CD14-positive monocyte (primary cell): Measurements from ENCODE around the gene SLU7. TPM values are rescaled to one million over a fixed set of nuclear protein-coding genes. Genes with fewer than 3 reads are reported as not detected.

Experiments
- DNase-seq, 3 donors: peaks; one replicate each; pipeline ENCODE4 v3.0.0-alpha.2; 2011 to 2022
- H2AFZ ChIP-seq: 2 replicates; pipeline ENCODE4 v1.6.0; 2012; ENCODE audit warnings: mild to moderate bottlenecking, low read depth, low read length, inconsistent platforms; ENCODE audit not compliant: insufficient read depth, poor library complexity, severe bottlenecking
- H3K27ac ChIP-seq, 2 donors: 1 replicate in 1 of 2; 2 replicates in 1 of 2; pipeline ENCODE4 v1.5.1; 2012 to 2013; ENCODE audit warnings: low read length in 2 of 2, control low read depth in 1 of 2, inconsistent platforms in 1 of 2, low read depth in 1 of 2, mild to moderate bottlenecking in 1 of 2
- H3K27me3 ChIP-seq, 2 donors: one replicate each; pipeline versions ENCODE4 v1.6.0 to v1.6.1; 2011 to 2013; ENCODE audit warnings: low read length in 2 of 2; ENCODE audit not compliant: control insufficient read depth in 2 of 2, insufficient read depth in 2 of 2
- H3K36me3 ChIP-seq, 2 donors: replicated peaks in 1 of 2; 1 replicate in 1 of 2; 2 replicates in 1 of 2; pipeline versions ENCODE4 v1.5.1 to v1.6.1; 2012 to 2013; ENCODE audit warnings: low read length in 2 of 2, control low read depth in 1 of 2, inconsistent platforms in 1 of 2, mild to moderate bottlenecking in 1 of 2; ENCODE audit not compliant: insufficient read depth in 2 of 2, control insufficient read depth in 1 of 2
- H3K4me1 ChIP-seq, 2 donors: 1 replicate in 1 of 2; 2 replicates in 1 of 2; pipeline versions ENCODE4 v1.5.1 to v1.6.1; 2012 to 2013; ENCODE audit warnings: low read length in 2 of 2, control low read depth in 1 of 2, inconsistent platforms in 1 of 2, mild to moderate bottlenecking in 1 of 2, moderate library complexity in 1 of 2; ENCODE audit not compliant: insufficient read depth in 2 of 2, control insufficient read depth in 1 of 2
- H3K4me2 ChIP-seq: replicated peaks from 2 replicates; pipeline ENCODE3; 2012; ENCODE audit warnings: low read length, moderate library complexity, mild to moderate bottlenecking; ENCODE audit not compliant: poor library complexity, severe bottlenecking; ENCODE audit errors: extremely low read depth
- H3K4me3 ChIP-seq, 3 experiments: fragments of 200-600 bp in 1 of 3; sonication (generic) in 1 of 3; replicated peaks in 1 of 3; 1 replicate in 2 of 3; 2 replicates in 1 of 3; pipeline ENCODE4 v1.5.1; 2011 to 2013; ENCODE audit warnings: low read length in 3 of 3, mild to moderate bottlenecking in 3 of 3, control low read depth in 2 of 3, low read depth in 2 of 3, inconsistent platforms in 1 of 3, moderate library complexity in 1 of 3
- H3K79me2 ChIP-seq: 2 replicates; pipeline ENCODE4 v1.6.0; 2012; ENCODE audit warnings: mild to moderate bottlenecking, control low read depth, inconsistent platforms, low read length, moderate library complexity; ENCODE audit not compliant: insufficient read depth
- H3K9ac ChIP-seq: 2 replicates; pipeline ENCODE4 v1.6.0; 2017; ENCODE audit warnings: low read length, mild to moderate bottlenecking; ENCODE audit not compliant: insufficient read depth, poor library complexity, severe bottlenecking
- H3K9me3 ChIP-seq, 2 donors: replicated peaks in 1 of 2; 1 replicate in 1 of 2; 2 replicates in 1 of 2; pipeline versions ENCODE4 v1.5.1 to v1.6.1; 2012 to 2013; ENCODE audit warnings: low read length in 2 of 2, control low read depth in 1 of 2; ENCODE audit not compliant: control insufficient read depth in 1 of 2, insufficient read depth in 1 of 2
- H4K20me1 ChIP-seq: 2 replicates; pipeline ENCODE4 v1.6.0; 2012; ENCODE audit warnings: mild to moderate bottlenecking, low read length, control low read depth, moderate library complexity; ENCODE audit not compliant: insufficient read depth
- H3K27ac Mint-ChIP-seq, 7 donors: one replicate each; pipeline ENCODE4 v1.8.0; 2020; ENCODE audit warnings: mild to moderate bottlenecking in 7 of 7, mixed read lengths in 7 of 7, moderate library complexity in 6 of 7, inconsistent platforms in 2 of 7
- H3K27me3 Mint-ChIP-seq, 3 donors: one replicate each; pipeline ENCODE4 v1.8.0; 2021 to 2022; ENCODE audit warnings: low read depth in 3 of 3, mild to moderate bottlenecking in 3 of 3, mixed read lengths in 3 of 3, moderate library complexity in 3 of 3, inconsistent platforms in 1 of 3
- H3K36me3 Mint-ChIP-seq, 2 donors: one replicate each; pipeline ENCODE4 v1.8.0; 2020; ENCODE audit warnings: mixed read lengths in 2 of 2, inconsistent platforms in 1 of 2, mild to moderate bottlenecking in 1 of 2
- H3K4me1 Mint-ChIP-seq: one replicate; pipeline ENCODE4 v1.8.0; 2020; ENCODE audit warnings: mild to moderate bottlenecking, mixed read lengths
- H3K4me3 Mint-ChIP-seq, 2 donors: one replicate each; pipeline ENCODE4 v1.8.0; 2020; ENCODE audit warnings: mild to moderate bottlenecking in 2 of 2, mixed read lengths in 2 of 2, moderate library complexity in 1 of 2
- H3K9me3 Mint-ChIP-seq, 7 donors: one replicate each; pipeline ENCODE4 v1.8.0; 2020 to 2022; ENCODE audit warnings: mixed read lengths in 7 of 7, mild to moderate bottlenecking in 6 of 7, moderate library complexity in 6 of 7, inconsistent platforms in 2 of 7
- CTCF ChIP-seq: fragments of 200-600 bp; IDR thresholded peaks from one replicate; pipeline ENCODE4 v1.8.0; 2022; ENCODE audit warnings: antibody characterized with exemption, mild to moderate bottlenecking
- WGBS: methylation state at CpG from one replicate; pipeline ENCODE4 v1.1.5; 2013; ENCODE audit warnings: missing lambda C conversion rate; ENCODE audit not compliant: insufficient coverage; 5-methylcytosine and 5-hydroxymethylcytosine counted together
- intact Hi-C, 2 donors: fragments of 100-400 bp; cut with micrococcal nuclease; formaldehyde crosslinking; loops; one replicate each; pipeline versions ENCODE4 v1.15.0 to v1.15.1; 2023
- polyA plus RNA-seq, 3 donors: library from polyadenylated mRNA; depleted of rRNA in 1 of 3; unstranded in 2 of 3; stranded (reverse) in 1 of 3; fragments of 300-500 nt in 2 of 3; fragments of >200 nt in 1 of 3; fragmentation: Illumina TruSeq in 2 of 3; gene quantifications; 1 replicate in 2 of 3; 2 replicates in 1 of 3; pipeline ENCODE4 v1.2.3, GENCODE V29; 2012 to 2021

The SLU7 gene
- polyA plus RNA-seq, 3 donors = 38.4 to 61.6 (median 42.3) TPM

- H3K4me1 Mint-ChIP-seq = peaks cover 64% of the 10 kb centered on the region
- intact Hi-C loops = no loop called here
- no peak for DNase-seq
- no peaks in the 10 kb centered on the region for H3K9me3 ChIP-seq
- H3K9ac ChIP-seq = no peak overlapping the region
- peak overlapping the region in 1 of 2 donors; percentile 95 for H3K4me3 Mint-ChIP-seq
- peak overlapping the region; percentile 88 to 98 for H3K27ac ChIP-seq
- H3K79me2 ChIP-seq = peaks cover 83% of the 10 kb centered on the region
- H3K4me2 ChIP-seq = peak overlapping the region; percentile 90
- H3K36me3 Mint-ChIP-seq = peaks cover 7 to 18% of the 10 kb centered on the region in 2 donors
- peak overlapping the region in 1 of 3 experiments; percentile 98 for H3K4me3 ChIP-seq
- no peak for TF ChIP-seq CTCF
- no peaks in the 10 kb centered on the region for H3K27me3 Mint-ChIP-seq
- peak overlapping the region; percentile 74 for H2AFZ ChIP-seq
- H3K27me3 ChIP-seq = no peaks in the 10 kb centered on the region
- peaks cover 2 to 9% of the 10 kb centered on the region in 2 donors for H3K36me3 ChIP-seq
- peak overlapping the region; percentile 23 to 100 (median 99) for H3K27ac Mint-ChIP-seq
- H4K20me1 ChIP-seq = peaks cover 19% of the 10 kb centered on the region
- peaks cover 40 to 69% of the 10 kb centered on the region in 2 donors for H3K4me1 ChIP-seq
- no peaks in the 10 kb centered on the region for H3K9me3 Mint-ChIP-seq
These were observed 1.4 kb upstream of the SLU7 start for GRCh38 chr5:160420331-160420610.

- Histone ChIP-seq H3K27me3 (no peaks in the 10 kb centered on the region), H3K4me2 (peak overlapping the region; percentile 90), H3K36me3 (peaks cover 6 to 15% of the 10 kb centered on the region in 2 donors), H3K9ac (peak overlapping the region; percentile 93), H2AFZ (peak overlapping the region; percentile 74), H4K20me1 (peaks cover 24% of the 10 kb centered on the region), H3K9me3 (no peaks in the 10 kb centered on the region), H3K4me1 (peaks cover 34 to 63% of the 10 kb centered on the region in 2 donors), H3K79me2 (peaks cover 83% of the 10 kb centered on the region), H3K27ac (peak overlapping the region; percentile 88 to 98), H3K4me3 (peak overlapping the region; percentile 62 to 98 (median 96))
- no peak for DNase-seq
- Mint-ChIP-seq H3K4me3 (peak overlapping the region; percentile 95 to 99), H3K27me3 (no peaks in the 10 kb centered on the region), H3K36me3 (peaks cover 11 to 21% of the 10 kb centered on the region in 2 donors), H3K4me1 (peaks cover 59% of the 10 kb centered on the region), H3K27ac (peak overlapping the region; percentile 94 to 100 (median 99)), H3K9me3 (no peaks in the 10 kb centered on the region)
- TF ChIP-seq CTCF = no peak
- 95% methylated on average over 4 of the region's 11 CpGs for WGBS
- intact Hi-C loops = loop anchor here in 1 of 2 donors (5.0 kb wide), 1 partner anchor 302 kb away; the partner anchor contains the start of gene PWWP2A
These were observed 813 bp upstream of the SLU7 start for GRCh38 chr5:160419458-160420330.
